Endodermal cell (in vitro differentiated cells): ENCODE results near the gene HELZ2. TPM values are rescaled to one million over a fixed set of nuclear protein-coding genes. Genes with fewer than 3 reads are reported as not detected.

Experiments
- DNase-seq: peaks from one replicate; pipeline ENCODE4 v3.0.0-alpha.2; 2017
- H3K27ac ChIP-seq: 2 replicates; pipeline ENCODE4 v1.5.1; 2013; ENCODE audit warnings: mild to moderate bottlenecking, low read depth, low read length, moderate library complexity
- H3K27me3 ChIP-seq: 2 replicates; pipeline ENCODE4 v1.6.1; 2013; ENCODE audit warnings: mild to moderate bottlenecking, low read length, moderate library complexity; ENCODE audit not compliant: insufficient read depth, control insufficient read depth, poor library complexity, severe bottlenecking
- H3K36me3 ChIP-seq: 2 replicates; pipeline ENCODE4 v1.7.0; 2013; ENCODE audit warnings: mild to moderate bottlenecking, low read length, moderate library complexity; ENCODE audit not compliant: control insufficient read depth, insufficient read depth
- H3K4me1 ChIP-seq: one replicate; pipeline ENCODE4 v1.7.0; 2013; ENCODE audit warnings: low read length; ENCODE audit not compliant: control insufficient read depth, insufficient read depth
- H3K4me3 ChIP-seq: 2 replicates; pipeline ENCODE4 v1.5.1; 2013; ENCODE audit warnings: mild to moderate bottlenecking, low read length, moderate library complexity
- H3K9ac ChIP-seq: 2 replicates; pipeline ENCODE4 v1.6.1; 2013; ENCODE audit warnings: mild to moderate bottlenecking, low read length, moderate library complexity; ENCODE audit not compliant: poor library complexity, severe bottlenecking; ENCODE audit errors: extremely low read depth
- H3K9me3 ChIP-seq: 2 replicates; pipeline ENCODE4 v1.6.1; 2013; ENCODE audit warnings: mild to moderate bottlenecking, low read length, moderate library complexity; ENCODE audit not compliant: control insufficient read depth
- H3K27ac Mint-ChIP-seq: 2 replicates; pipeline ENCODE4 v1.8.0; 2020; ENCODE audit warnings: mixed read lengths
- H3K27me3 Mint-ChIP-seq: 2 replicates; pipeline ENCODE4 v1.8.0; 2021; ENCODE audit warnings: mild to moderate bottlenecking, mixed read lengths; ENCODE audit not compliant: insufficient read depth
- H3K36me3 Mint-ChIP-seq: 2 replicates; pipeline ENCODE4 v1.8.0; 2020; ENCODE audit warnings: low read depth, mixed read lengths
- H3K4me1 Mint-ChIP-seq: 2 replicates; pipeline ENCODE4 v1.8.0; 2020; ENCODE audit warnings: mixed read lengths
- H3K4me3 Mint-ChIP-seq: 2 replicates; pipeline ENCODE4 v1.8.0; 2020; ENCODE audit warnings: mild to moderate bottlenecking, moderate library complexity, mixed read lengths
- H3K9me3 Mint-ChIP-seq: 2 replicates; pipeline ENCODE4 v1.8.0; 2020; ENCODE audit warnings: mild to moderate bottlenecking, mixed read lengths
- WGBS, 2 experiments: methylation state at CpG; one replicate each; pipeline versions ENCODE4 v1.1.5 to v1.1.7; 2013; ENCODE audit warnings: missing lambda C conversion rate in 2 of 2, mixed read lengths in 1 of 2; ENCODE audit not compliant: insufficient coverage in 1 of 2, insufficient read length in 1 of 2; 5-methylcytosine and 5-hydroxymethylcytosine counted together
- long read RNA-seq, 4 experiments: library from polyadenylated mRNA in 2 of 4; library from RNA in 1 of 4; library from capped mRNA in 1 of 4; stranded (forward) in 3 of 4; unstranded in 1 of 4; transcript quantifications; one replicate each; pipeline ENCODE4 v2.0.0, GENCODE V29; 2020 to 2021; ENCODE audit warnings: inconsistent platforms in 1 of 4
- polyA plus RNA-seq, 2 experiments: library from polyadenylated mRNA; stranded (reverse); fragments of 50-300 nt; gene quantifications; one replicate each; pipeline ENCODE4 v1.2.3, GENCODE V29; 2013
- total RNA-seq, 2 donors: library from RNA; stranded (reverse); fragmentation: NEBNext Ultra II Directional in 1 of 2; extraction: Animal tissue kit (Norgen Biotek cat#: 25700) in 1 of 2; gene quantifications; 2 replicates in 1 of 2; 3 replicates in 1 of 2; pipeline ENCODE4 v1.2.1, GENCODE V29; 2021
- TF ChIP-seq, protein P1 (sequence below): fragments of 200-600 bp; sonication (generic); conservative IDR thresholded peaks from 2 replicates; pipeline ENCODE4 v1.5.0; 2021; ENCODE audit warnings: antibody characterized with exemption, mild to moderate bottlenecking

The HELZ2 gene, protein sequence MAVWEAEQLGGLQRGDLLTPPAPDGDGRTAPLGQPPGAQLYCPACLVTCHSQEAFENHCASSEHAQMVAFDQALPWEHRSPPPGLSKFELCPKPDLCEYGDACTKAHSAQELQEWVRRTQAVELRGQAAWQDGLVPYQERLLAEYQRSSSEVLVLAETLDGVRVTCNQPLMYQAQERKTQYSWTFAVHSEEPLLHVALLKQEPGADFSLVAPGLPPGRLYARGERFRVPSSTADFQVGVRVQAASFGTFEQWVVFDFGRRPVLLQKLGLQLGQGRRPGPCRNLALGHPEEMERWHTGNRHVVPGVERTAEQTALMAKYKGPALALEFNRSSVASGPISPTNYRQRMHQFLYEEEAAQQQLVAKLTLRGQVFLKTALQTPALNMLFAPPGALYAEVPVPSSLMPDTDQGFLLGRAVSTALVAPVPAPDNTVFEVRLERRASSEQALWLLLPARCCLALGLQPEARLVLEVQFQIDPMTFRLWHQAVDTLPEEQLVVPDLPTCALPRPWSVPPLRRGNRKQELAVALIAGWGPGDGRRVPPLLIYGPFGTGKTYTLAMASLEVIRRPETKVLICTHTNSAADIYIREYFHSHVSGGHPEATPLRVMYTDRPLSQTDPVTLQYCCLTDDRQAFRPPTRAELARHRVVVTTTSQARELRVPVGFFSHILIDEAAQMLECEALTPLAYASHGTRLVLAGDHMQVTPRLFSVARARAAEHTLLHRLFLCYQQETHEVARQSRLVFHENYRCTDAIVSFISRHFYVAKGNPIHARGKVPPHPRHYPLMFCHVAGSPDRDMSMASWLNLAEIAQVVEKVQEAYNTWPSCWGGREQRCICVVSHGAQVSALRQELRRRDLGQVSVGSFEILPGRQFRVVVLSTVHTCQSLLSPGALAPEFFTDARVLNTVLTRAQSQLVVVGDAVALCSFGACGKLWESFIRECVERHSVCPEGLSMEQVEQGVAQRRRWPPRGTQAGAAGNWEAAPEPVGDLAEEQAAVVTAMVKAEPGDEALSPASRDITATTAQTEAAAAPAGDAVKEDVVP (N-terminal part only)
- total RNA-seq = 10 to 100 TPM; 34.5 to 37.0 TPM
- 15.5 TPM for polyA plus RNA-seq (2013, experiment 1 of 2)
- polyA plus RNA-seq (2013, experiment 2 of 2) = 14.7 TPM
- long read RNA-seq, experiment 1, partial matches to known transcripts = 3 of 6 reads
- long read RNA-seq, experiment 1, other reads (novel, unspliced or antisense) = 3 of 6 reads
- long read RNA-seq, experiment 2, partial matches to known transcripts = 0 of 5 reads
- long read RNA-seq, experiment 2, other reads (novel, unspliced or antisense) = 4 of 5 reads
- long read RNA-seq, experiment 3, transcript HELZ2-201 (4 exons, 1,827 nt) = major isoform, 6 of 8 reads
- long read RNA-seq, experiment 3, partial matches to known transcripts = 0 of 8 reads
- long read RNA-seq, experiment 3, other reads (novel, unspliced or antisense) = 0 of 8 reads
- long read RNA-seq, experiment 4, partial matches to known transcripts = 0 of 2 reads
- long read RNA-seq, experiment 4, other reads (novel, unspliced or antisense) = 0 of 2 reads

- no peaks in the 10 kb centered on the region for H3K36me3 ChIP-seq
- no peak within 1 kb of the TSS for H3K27ac ChIP-seq
- Mint-ChIP-seq H3K27me3 (no peaks in the 10 kb centered on the region), H3K27ac (no peak within 1 kb of the TSS), H3K4me1 (no peaks in the 10 kb centered on the region), H3K36me3 (no peaks in the 10 kb centered on the region), H3K4me3 (peak within 1 kb of the TSS; percentile 65), H3K9me3 (no peaks in the 10 kb centered on the region)
- 14 to 39% methylated on average over 5 to 40 of the region's 40 CpGs for WGBS, 2 experiments
- peak within 1 kb of the TSS; percentile 64 for H3K9ac ChIP-seq
- no peaks in the 10 kb centered on the region for H3K9me3 ChIP-seq
- TF ChIP-seq, protein P1, sequence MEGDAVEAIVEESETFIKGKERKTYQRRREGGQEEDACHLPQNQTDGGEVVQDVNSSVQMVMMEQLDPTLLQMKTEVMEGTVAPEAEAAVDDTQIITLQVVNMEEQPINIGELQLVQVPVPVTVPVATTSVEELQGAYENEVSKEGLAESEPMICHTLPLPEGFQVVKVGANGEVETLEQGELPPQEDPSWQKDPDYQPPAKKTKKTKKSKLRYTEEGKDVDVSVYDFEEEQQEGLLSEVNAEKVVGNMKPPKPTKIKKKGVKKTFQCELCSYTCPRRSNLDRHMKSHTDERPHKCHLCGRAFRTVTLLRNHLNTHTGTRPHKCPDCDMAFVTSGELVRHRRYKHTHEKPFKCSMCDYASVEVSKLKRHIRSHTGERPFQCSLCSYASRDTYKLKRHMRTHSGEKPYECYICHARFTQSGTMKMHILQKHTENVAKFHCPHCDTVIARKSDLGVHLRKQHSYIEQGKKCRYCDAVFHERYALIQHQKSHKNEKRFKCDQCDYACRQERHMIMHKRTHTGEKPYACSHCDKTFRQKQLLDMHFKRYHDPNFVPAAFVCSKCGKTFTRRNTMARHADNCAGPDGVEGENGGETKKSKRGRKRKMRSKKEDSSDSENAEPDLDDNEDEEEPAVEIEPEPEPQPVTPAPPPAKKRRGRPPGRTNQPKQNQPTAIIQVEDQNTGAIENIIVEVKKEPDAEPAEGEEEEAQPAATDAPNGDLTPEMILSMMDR = no peak
- peak; percentile 92 for DNase-seq
- H3K27me3 ChIP-seq = no peaks in the 10 kb centered on the region
- peak within 1 kb of the TSS; percentile 84 for H3K4me3 ChIP-seq
- no peaks in the 10 kb centered on the region for H3K4me1 ChIP-seq
Measured at GRCh38 chr20:63574156-63574828, at the start of gene HELZ2. Gene HELZ2, minus strand, starts transcription at chr20:63574239. Its CDS starts 1,854 bp downstream, at chr20:63572385.

DNA sequence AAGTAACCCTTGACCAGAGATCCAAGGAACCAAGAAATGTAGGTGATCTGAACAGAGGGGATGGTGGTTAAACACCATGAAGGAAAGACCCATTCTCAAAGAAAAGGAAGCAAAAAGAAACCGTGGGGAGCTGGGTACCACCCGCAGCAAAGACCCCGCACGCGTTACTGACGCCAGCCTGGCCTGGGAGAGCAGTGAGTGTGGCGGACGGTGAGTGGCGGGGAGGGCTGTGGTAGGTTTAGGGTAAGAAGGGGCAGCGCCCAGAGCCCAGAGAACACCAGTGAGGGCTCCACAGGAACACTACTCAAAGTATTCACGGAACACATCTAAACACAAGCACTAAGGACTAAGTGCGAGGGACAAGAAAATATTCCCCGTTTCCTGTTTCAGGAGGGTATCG lies 48.7 kb upstream of the HELZ2 start:
- no peak overlapping the region for H3K4me3 Mint-ChIP-seq
- TF ChIP-seq, protein P1 = no peak

More for the DNA sequence above, 48.7 kb upstream of the HELZ2 start:
- H3K36me3 Mint-ChIP-seq = peaks cover 28% of the 10 kb centered on the region
- no peak overlapping the region for H3K27ac Mint-ChIP-seq
- Histone ChIP-seq H3K27me3 (no peaks in the 10 kb centered on the region), H3K4me3 (no peak overlapping the region), H3K9me3 (no peaks in the 10 kb centered on the region), H3K4me1 (no peaks in the 10 kb centered on the region), H3K36me3 (peaks cover 8% of the 10 kb centered on the region), H3K9ac (no peak overlapping the region), H3K27ac (no peak overlapping the region)
- H3K4me1 Mint-ChIP-seq = peaks cover 8% of the 10 kb centered on the region
- no peak for DNase-seq
- H3K9me3 Mint-ChIP-seq = no peaks in the 10 kb centered on the region
- 94% methylated on average over 13 of the region's 14 CpGs; no CpG with 5 or more reads in 1 of the 2 experiments for WGBS, 2 experiments
- H3K27me3 Mint-ChIP-seq = no peaks in the 10 kb centered on the region
